RPMI8226 (cell line): ENCODE data around the gene C7orf33.
"Not testable (repeated sequence)": the region's sequence is repeated elsewhere in the genome, so short reads cannot be mapped to it uniquely, and the experiment has no call there.

Source experiments
- DNase-seq: peaks from one replicate; pipeline ENCODE4 v3.0.0-alpha.2; 2015

C7orf33 gene

DNA sequence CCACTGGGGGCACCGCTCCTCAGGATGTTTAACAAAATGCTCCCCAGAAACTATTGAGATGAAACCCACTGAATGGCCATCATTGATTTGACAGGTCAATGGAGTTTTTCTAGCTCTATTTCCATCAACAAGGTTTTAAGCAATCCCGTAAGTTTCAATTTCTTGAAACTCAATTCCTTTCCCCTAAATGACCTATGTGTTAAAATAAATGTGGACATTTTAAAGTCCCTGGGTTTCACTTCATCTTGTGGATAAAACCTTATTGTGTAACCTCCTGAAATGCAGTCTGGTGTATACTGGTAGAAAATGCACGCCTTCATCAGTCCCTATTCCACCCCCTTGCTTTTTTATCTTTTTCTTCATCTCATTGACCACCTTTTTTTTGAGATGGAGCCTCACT, 8.9 kb upstream of the C7orf33 start:
- no peak for DNase-seq

GRCh38 chr7:148584154-148584827, 6.3 kb upstream of the C7orf33 start:
- DNase-seq = peak; percentile 8

DNA sequence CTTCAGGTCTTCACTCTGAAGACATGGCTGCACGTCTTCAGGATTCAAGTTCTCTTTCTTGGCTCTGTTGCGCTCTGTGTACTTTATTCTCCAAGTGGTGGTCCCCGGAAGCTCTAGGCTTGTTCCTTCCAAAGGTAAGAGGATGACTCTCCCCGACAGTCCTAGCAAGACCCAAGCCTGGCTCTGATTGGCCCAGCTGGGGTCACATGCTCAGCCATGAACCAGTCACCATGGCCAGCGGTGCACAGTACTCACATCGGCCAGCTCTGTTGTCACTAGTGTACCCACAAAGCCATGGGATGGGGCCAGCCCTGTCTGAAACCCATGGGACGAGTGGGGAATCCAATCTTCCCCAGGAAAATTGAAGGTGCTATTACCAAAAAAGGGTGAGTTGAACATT, 5.2 kb upstream of the C7orf33 start:
- no peak for DNase-seq

- DNase-seq = no peak
Measured at GRCh38 chr7:148587076-148587475, 3.5 kb upstream of the C7orf33 start.

DNA sequence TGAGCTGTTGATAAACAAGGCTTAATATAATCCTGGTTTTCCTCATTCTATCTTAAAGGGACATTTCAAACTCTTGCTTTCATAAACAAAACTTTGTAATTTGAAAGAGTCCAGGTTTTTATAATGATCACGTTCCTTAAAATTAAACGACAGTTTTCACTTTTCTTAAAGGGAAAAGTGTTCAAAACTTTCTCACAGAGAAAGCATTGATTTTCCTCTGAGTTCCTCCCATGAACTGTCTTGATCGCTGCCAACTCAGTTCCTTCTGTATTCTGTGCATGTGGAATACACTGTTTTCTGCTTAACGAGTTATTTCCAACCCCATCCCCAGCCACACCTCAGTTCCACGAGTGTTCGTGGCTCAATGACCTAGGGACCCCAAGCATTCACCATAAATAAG, 2.4 kb upstream of the C7orf33 start:
- no peak for DNase-seq

GRCh38 chr7:148588670-148589131, 1.9 kb upstream of the C7orf33 start:
- DNase-seq = no peak

DNA sequence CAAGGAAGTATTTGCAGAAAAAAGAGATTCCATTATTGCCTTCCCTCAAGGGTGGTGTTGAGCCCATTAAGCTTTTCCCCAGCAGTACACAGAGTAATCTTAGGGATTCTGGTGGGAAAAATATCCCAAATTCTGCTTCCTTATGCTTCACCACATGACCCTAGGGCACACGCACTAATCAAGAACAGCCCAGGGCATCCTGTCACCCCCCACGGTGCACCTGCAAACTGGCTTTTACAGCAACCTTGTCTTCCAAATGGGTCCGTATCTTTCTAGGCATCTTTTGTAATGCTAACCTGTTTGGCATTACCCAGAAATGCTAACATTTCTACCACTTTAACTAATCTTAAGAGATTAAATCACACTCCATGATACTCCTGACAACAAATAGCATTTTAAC, 926 bp upstream of the C7orf33 start:
- no peak for DNase-seq

GRCh38 chr7:148596354-148596753, 5.8 kb downstream of the C7orf33 start:
- DNase-seq = not testable (repeated sequence)

DNA sequence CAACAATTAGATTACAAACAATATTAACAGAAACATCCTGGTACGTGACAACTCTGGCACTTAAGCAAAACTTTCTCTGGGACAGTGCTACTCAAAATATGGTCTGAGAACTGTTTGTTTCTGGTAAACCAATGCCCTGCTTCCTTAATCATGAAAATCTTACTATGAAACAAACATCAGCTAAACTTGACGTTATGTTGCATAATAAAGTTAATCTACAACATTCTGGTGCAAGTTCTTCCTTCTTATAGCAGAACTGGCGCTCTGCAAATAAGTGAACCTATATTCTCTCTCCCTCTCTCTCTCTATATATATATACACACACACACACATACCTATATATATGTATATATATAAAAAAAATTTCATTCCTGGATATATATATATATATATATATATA, 7.8 kb downstream of the C7orf33 start:
- no peak for DNase-seq

GRCh38 chr7:148605350-148605749, 14.8 kb downstream of the C7orf33 start:
- DNase-seq = no peak

DNA sequence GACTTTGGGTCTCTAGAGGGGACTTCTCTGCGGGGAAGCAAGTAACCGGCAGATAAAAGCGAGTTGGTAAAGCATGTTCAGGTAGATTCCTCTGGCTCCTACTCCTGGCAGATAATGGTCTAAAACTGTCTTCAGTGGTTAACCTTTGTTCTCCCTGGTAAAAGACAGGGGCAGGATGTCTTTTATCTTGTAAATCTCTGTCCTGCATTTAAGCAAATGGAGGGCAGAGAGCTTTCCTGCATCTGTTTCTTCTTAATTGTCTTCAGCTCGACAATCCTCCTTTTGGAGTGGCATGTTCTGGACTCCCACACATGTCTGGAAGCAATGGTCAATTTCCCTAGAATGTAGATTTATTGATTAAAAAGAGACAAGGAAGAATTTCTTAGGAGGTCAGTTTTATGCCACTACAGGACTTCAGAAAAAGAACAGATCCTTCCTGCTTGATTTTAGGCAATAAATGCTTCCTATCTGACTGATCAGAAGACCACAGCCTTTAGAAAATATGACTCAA, 16.6 kb downstream of the C7orf33 start:
- DNase-seq = no peak

DNA sequence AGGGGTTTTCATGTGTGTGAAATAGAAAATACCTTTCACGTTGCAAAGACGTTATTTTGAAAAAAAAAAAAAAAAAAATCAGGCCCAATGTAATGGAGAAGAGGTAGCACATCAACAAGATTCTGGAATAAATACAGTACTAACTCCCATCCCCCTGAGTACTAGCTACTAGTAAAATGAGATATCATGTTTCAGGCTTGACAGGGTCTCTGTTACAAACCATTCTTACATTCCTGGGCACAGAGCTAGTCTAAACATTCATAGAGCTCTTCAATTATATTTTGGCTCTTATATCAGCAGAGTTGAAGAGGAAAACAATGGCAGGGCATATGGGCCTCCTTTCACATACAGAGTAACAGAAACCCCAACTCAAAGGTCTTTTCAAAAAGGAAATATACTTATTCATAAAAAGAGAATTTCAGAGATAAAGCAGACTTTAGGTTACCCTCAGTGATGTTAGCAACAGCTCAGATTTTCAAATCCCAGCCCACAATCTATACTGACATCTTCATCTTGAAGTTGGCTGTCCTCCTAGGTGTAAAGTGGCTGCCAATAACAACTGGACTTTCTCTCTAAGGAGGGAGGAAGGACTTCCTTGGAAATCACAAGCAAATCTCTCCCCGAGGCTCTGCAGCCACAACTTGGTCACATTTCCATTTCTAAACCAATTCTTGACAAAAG, 18.6 kb downstream of the C7orf33 start:
- DNase-seq = no peak

DNA sequence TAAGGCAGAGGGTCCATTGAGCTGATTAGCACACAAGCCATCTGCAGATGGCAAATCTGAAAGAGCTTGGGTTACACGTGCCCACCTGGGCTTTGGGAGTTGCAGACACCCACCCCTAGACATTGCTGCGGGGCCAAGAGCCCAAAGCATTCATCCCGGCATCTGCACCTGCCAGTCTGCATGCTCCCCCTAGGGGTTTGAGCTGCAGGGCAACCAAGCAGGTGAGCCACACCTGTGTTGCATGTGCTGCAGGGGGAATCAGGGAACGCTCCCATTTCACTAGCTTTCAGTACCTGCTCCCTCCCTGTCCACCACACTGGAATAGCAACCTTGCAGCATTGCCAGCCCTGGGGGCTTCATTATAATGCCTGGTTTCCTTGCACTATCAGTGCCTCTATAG, 21.1 kb downstream of the C7orf33 start:
- peak; percentile 18 for DNase-seq

GRCh38 chr7:148615085-148615730, 24.6 kb downstream of the C7orf33 start:
- no peak for DNase-seq

GRCh38 chr7:148620749-148621359, 30.3 kb downstream of the C7orf33 start:
- no peak for DNase-seq

DNA sequence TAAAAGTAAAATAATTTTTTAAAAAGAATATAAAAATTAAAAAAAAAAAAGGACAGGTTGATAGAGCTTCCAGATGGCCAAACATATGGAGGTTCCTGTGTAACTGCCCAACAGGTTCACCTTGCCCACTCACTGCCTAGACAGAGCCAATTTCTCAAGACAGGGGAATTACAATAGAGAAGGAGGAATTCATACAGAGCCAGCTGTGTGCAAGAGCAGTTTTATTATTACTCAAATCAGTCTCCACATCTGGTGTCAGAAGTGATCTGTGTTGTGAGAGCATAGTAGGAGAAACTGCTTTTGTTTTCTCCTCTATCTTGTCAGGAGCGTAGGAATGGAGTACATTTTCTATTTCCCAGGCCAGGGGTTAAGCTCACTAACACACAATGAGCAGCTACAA, 31.0 kb downstream of the C7orf33 start:
- DNase-seq = no peak

- DNase-seq = no peak
Measured at GRCh38 chr7:148622887-148623585, 32.5 kb downstream of the C7orf33 start.

- peak; percentile 33 for DNase-seq
Measured at GRCh38 chr7:148623586-148624282, 33.2 kb downstream of the C7orf33 start.

- no peak for DNase-seq
Measured at GRCh38 chr7:148624735-148625134, 34.2 kb downstream of the C7orf33 start.

DNA sequence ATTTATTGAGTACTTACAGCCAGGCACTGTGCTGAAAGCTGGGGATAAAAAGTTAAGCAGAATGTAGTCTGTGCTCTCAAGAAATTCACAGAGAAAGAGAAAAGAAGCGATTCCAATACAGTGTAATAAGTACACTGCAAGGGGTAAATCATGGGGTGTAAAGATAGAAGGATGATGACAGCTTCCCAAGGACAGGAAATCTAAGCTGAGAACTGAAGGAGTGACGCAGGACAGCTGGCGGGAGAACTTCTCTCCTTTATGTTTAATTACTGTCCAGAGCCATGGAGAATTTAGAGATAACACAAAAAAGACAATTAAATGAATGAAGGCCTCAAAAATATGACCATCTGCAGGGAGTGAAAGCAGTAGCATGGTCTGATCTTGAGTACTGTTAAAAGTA, 34.8 kb downstream of the C7orf33 start:
- DNase-seq = no peak

GRCh38 chr7:148626828-148627227, 36.3 kb downstream of the C7orf33 start:
- DNase-seq = no peak

GRCh38 chr7:148628011-148628410, 37.4 kb downstream of the C7orf33 start:
- no peak for DNase-seq
